CD4-positive, alpha-beta T cell treated with Interleukin-2 at 100 ng/mL for 4 hours (primary cell): ENCODE measurements around the gene UTY.

Experiments
- DNase-seq: peaks from one replicate; pipeline ENCODE4 v3.0.0-alpha.2; 2020; ENCODE audit warnings: low spot score

UTY gene

GRCh38 chrY:13415556-13415955 lies 64.3 kb downstream of the UTY start:
- no peak for DNase-seq

- DNase-seq = no peak
These were observed 81.0 kb downstream of the UTY start for GRCh38 chrY:13398876-13399275.

- DNase-seq = no peak
These were observed 98.6 kb downstream of the UTY start for GRCh38 chrY:13381110-13381683.

- DNase-seq = peak; percentile 24
These were observed 108.7 kb downstream of the UTY start for GRCh38 chrY:13370868-13371800.

GRCh38 chrY:13370245-13370644 lies 109.6 kb downstream of the UTY start:
- no peak for DNase-seq

- DNase-seq = no peak
These were observed 111.4 kb downstream of the UTY start for GRCh38 chrY:13368513-13368845.

- no peak for DNase-seq
These were observed 116.2 kb downstream of the UTY start for GRCh38 chrY:13363641-13364040.

GRCh38 chrY:13362662-13363061 lies 117.2 kb downstream of the UTY start:
- DNase-seq = peak; percentile 17

- peak; percentile 24 for DNase-seq
These were observed 117.9 kb downstream of the UTY start for GRCh38 chrY:13361656-13362636.

- no peak for DNase-seq
These were observed 128.4 kb downstream of the UTY start for GRCh38 chrY:13351443-13351842.

- DNase-seq = no peak
These were observed 132.7 kb downstream of the UTY start for GRCh38 chrY:13347106-13347505.

- DNase-seq = no peak
These were observed 134.3 kb downstream of the UTY start for GRCh38 chrY:13345549-13345948.

- DNase-seq = peak; percentile 47
These were observed 136.4 kb downstream of the UTY start for GRCh38 chrY:13343307-13343946.

- DNase-seq = no peak
These were observed 139.9 kb downstream of the UTY start for GRCh38 chrY:13339939-13340338.

GRCh38 chrY:13339381-13339780 lies 140.5 kb downstream of the UTY start:
- no peak for DNase-seq

- no peak for DNase-seq
These were observed 141.1 kb downstream of the UTY start for GRCh38 chrY:13338711-13339110.

- DNase-seq = no peak
These were observed 141.9 kb downstream of the UTY start for GRCh38 chrY:13337934-13338333.

- DNase-seq = no peak
These were observed 146.0 kb downstream of the UTY start for GRCh38 chrY:13333791-13334190.

- no peak for DNase-seq
These were observed 149.2 kb downstream of the UTY start for GRCh38 chrY:13330651-13331050.

- no peak for DNase-seq
These were observed 166.9 kb downstream of the UTY start for GRCh38 chrY:13312966-13313365.

- no peak for DNase-seq
These were observed 171.9 kb downstream of the UTY start for GRCh38 chrY:13307959-13308358.

- no peak for DNase-seq
These were observed 179.0 kb downstream of the UTY start for GRCh38 chrY:13300795-13301194.
